ENCODE results near the gene PCBP2.
"Not testable (repeated sequence)": the region's sequence is repeated elsewhere in the genome, so short reads cannot be mapped to it uniquely, and the experiment has no call there.

Gene PCBP2

GRCh38 chr12:53441040-53441833 is 10.7 kb upstream of the PCBP2 start, which contains the start of gene PRR13:
Gene PRR13, plus strand, starts transcription at chr12:53441734. Its CDS starts 981 bp downstream, at chr12:53442715.
- WGBS (ENCODE audit: extremely low coverage, insufficient coverage, insufficient read length), result no CpG with 5 or more reads among the region's 31 CpGs
- peak within 1 kb of the TSS; percentile 40 for H2AK5ac ChIP-seq (ENCODE audit: low read length)
- peak within 1 kb of the TSS; percentile 89 for H3K9ac ChIP-seq (ENCODE audit: low read length)
- peak within 1 kb of the TSS; percentile 84 for H3K27ac ChIP-seq (ENCODE audit: low read depth, low read length)
- H3K14ac ChIP-seq (ENCODE audit: low read length), result peak within 1 kb of the TSS; percentile 71
- peak within 1 kb of the TSS; percentile 71 for H3K4me2 ChIP-seq (ENCODE audit: low read length)
- peak within 1 kb of the TSS; percentile 74 for H3K4me3 ChIP-seq (ENCODE audit: low read depth, low read length)
- H2AFZ ChIP-seq (ENCODE audit: insufficient read depth, low read length, poor library complexity), result peak within 1 kb of the TSS; percentile 77
- H3K18ac ChIP-seq (ENCODE audit: low read length), result peak within 1 kb of the TSS; percentile 66
- H2BK12ac ChIP-seq (ENCODE audit: low read length), result no peak within 1 kb of the TSS
- H2BK5ac ChIP-seq (ENCODE audit: low read depth, low read length, poor library complexity), result peak within 1 kb of the TSS; percentile 75
- H3K27me3 ChIP-seq (ENCODE audit: insufficient read depth, low read length), result no peaks in the 10 kb centered on the region
- no peak within 1 kb of the TSS for H3K23ac ChIP-seq (ENCODE audit: low read length)
- peaks cover 6% of the 10 kb centered on the region for H3K79me2 ChIP-seq (ENCODE audit: control insufficient read depth, insufficient read depth, low read length, poor library complexity)
- H3K79me1 ChIP-seq (ENCODE audit: low read length), result peaks cover 7% of the 10 kb centered on the region
- peak within 1 kb of the TSS; percentile 49 for H3K4ac ChIP-seq (ENCODE audit: low read depth, low read length)
- peak within 1 kb of the TSS; percentile 36 for H2BK120ac ChIP-seq (ENCODE audit: insufficient read depth, low read length, poor library complexity)
- peak; percentile 99 for DNase-seq
- H3K9me3 ChIP-seq (ENCODE audit: insufficient read depth, low read depth, low read length), result no peaks in the 10 kb centered on the region
- H3K4me1 ChIP-seq (ENCODE audit: control insufficient read depth in 1 of 2, insufficient read depth in 2 of 2, low read length in 2 of 2), result peaks cover 2 to 8% of the 10 kb centered on the region in 2 experiments
- peaks cover 7% of the 10 kb centered on the region in 2 experiments for H3K36me3 ChIP-seq (ENCODE audit: control insufficient read depth in 1 of 2, insufficient read depth in 2 of 2, low read length in 2 of 2)
- peak within 1 kb of the TSS; percentile 91 for H4K8ac ChIP-seq (ENCODE audit: low read depth, low read length)
- peak within 1 kb of the TSS; percentile 63 for H4K91ac ChIP-seq (ENCODE audit: low read depth, low read length)
- peak within 1 kb of the TSS; percentile 7 for H4K12ac ChIP-seq (ENCODE audit: low read depth, low read length)

DNA sequence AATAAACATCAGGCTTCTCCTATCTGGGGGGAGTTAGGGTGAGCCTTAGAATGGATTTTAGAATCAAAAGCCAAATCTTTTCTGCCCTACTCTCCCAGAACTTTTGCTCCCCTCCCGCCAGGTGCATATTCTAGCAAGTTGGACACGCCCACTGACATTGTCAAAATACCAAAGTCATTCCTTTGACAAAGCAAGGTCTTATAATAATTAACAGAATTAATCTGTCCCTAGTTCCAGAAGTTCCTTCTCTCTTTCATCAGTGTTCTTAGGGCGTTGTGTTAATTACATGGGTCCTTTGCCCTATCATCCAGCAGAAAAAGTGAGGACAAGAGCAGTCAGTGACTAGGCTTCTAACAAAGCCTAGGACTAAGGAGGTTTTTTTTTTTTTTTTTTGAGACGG is 7.9 kb upstream of the PCBP2 start:
- Histone ChIP-seq H3K36me3 (ENCODE audit: control insufficient read depth in 1 of 2, insufficient read depth in 2 of 2, low read length in 2 of 2) (peaks cover 7 to 12% of the 10 kb centered on the region in 2 experiments), H3K4me3 (ENCODE audit: low read depth, low read length) (no peak overlapping the region), H3K4me1 (ENCODE audit: control insufficient read depth in 1 of 2, insufficient read depth in 2 of 2, low read length in 2 of 2) (peaks cover 2 to 8% of the 10 kb centered on the region in 2 experiments), H2BK120ac (ENCODE audit: insufficient read depth, low read length, poor library complexity) (no peak overlapping the region), H3K79me1 (ENCODE audit: low read length) (peaks cover 7% of the 10 kb centered on the region), H3K4ac (ENCODE audit: low read depth, low read length) (no peak overlapping the region), H3K27me3 (ENCODE audit: insufficient read depth, low read length) (no peaks in the 10 kb centered on the region), H3K4me2 (ENCODE audit: low read length) (no peak overlapping the region), H4K8ac (ENCODE audit: low read depth, low read length) (no peak overlapping the region), H3K9ac (ENCODE audit: low read length) (no peak overlapping the region), H3K9me3 (ENCODE audit: insufficient read depth, low read depth, low read length) (no peaks in the 10 kb centered on the region), H3K14ac (ENCODE audit: low read length) (no peak overlapping the region), H4K91ac (ENCODE audit: low read depth, low read length) (no peak overlapping the region), H3K27ac (ENCODE audit: low read depth, low read length) (no peak overlapping the region), H3K79me2 (ENCODE audit: control insufficient read depth, insufficient read depth, low read length, poor library complexity) (peaks cover 6% of the 10 kb centered on the region), H3K23ac (ENCODE audit: low read length) (no peak overlapping the region), H2BK5ac (ENCODE audit: low read depth, low read length, poor library complexity) (no peak overlapping the region), H3K18ac (ENCODE audit: low read length) (no peak overlapping the region), H2AFZ (ENCODE audit: insufficient read depth, low read length, poor library complexity) (no peak overlapping the region), H2AK5ac (ENCODE audit: low read length) (no peak overlapping the region), H2BK12ac (ENCODE audit: low read length) (no peak overlapping the region), H4K12ac (ENCODE audit: low read depth, low read length) (no peak overlapping the region)
- DNase-seq, result no peak
- no CpG with 5 or more reads among the region's 4 CpGs for WGBS (ENCODE audit: extremely low coverage, insufficient coverage, insufficient read length)

- no CpG with 5 or more reads among the region's 11 CpGs for WGBS (ENCODE audit: extremely low coverage, insufficient coverage, insufficient read length)
- H3K4me2 ChIP-seq (ENCODE audit: low read length); H3K4me1 ChIP-seq (ENCODE audit: control insufficient read depth in 1 of 2, insufficient read depth in 2 of 2, low read length in 2 of 2); H3K27ac ChIP-seq (ENCODE audit: low read depth, low read length); H3K27me3 ChIP-seq (ENCODE audit: insufficient read depth, low read length); H2BK5ac ChIP-seq (ENCODE audit: low read depth, low read length, poor library complexity); H3K79me1 ChIP-seq (ENCODE audit: low read length); H3K79me2 ChIP-seq (ENCODE audit: control insufficient read depth, insufficient read depth, low read length, poor library complexity); H3K9me3 ChIP-seq (ENCODE audit: insufficient read depth, low read depth, low read length); H3K23ac ChIP-seq (ENCODE audit: low read length); H2AFZ ChIP-seq (ENCODE audit: insufficient read depth, low read length, poor library complexity); H3K14ac ChIP-seq (ENCODE audit: low read length); H4K91ac ChIP-seq (ENCODE audit: low read depth, low read length); H3K4me3 ChIP-seq (ENCODE audit: low read depth, low read length); H2BK12ac ChIP-seq (ENCODE audit: low read length); H2BK120ac ChIP-seq (ENCODE audit: insufficient read depth, low read length, poor library complexity); H3K9ac ChIP-seq (ENCODE audit: low read length); H3K4ac ChIP-seq (ENCODE audit: low read depth, low read length); H4K8ac ChIP-seq (ENCODE audit: low read depth, low read length); H3K18ac ChIP-seq (ENCODE audit: low read length); H2AK5ac ChIP-seq (ENCODE audit: low read length); DNase-seq; H4K12ac ChIP-seq (ENCODE audit: low read depth, low read length): not testable (repeated sequence)
- H3K36me3 ChIP-seq (ENCODE audit: control insufficient read depth in 1 of 2, insufficient read depth in 2 of 2, low read length in 2 of 2), result peaks cover 7 to 12% of the 10 kb centered on the region in 2 experiments
Observed at GRCh38 chr12:53444593-53445325, 7.1 kb upstream of the PCBP2 start.

GRCh38 chr12:53450936-53451335 is 966 bp upstream of the PCBP2 start:
- Histone ChIP-seq H3K18ac (ENCODE audit: low read length) (no peak overlapping the region), H2BK12ac (ENCODE audit: low read length) (no peak overlapping the region), H2AK5ac (ENCODE audit: low read length) (no peak overlapping the region), H3K23ac (ENCODE audit: low read length) (no peak overlapping the region), H4K12ac (ENCODE audit: low read depth, low read length) (no peak overlapping the region), H4K91ac (ENCODE audit: low read depth, low read length) (no peak overlapping the region), H2BK120ac (ENCODE audit: insufficient read depth, low read length, poor library complexity) (no peak overlapping the region), H3K4ac (ENCODE audit: low read depth, low read length) (no peak overlapping the region), H3K4me2 (ENCODE audit: low read length) (no peak overlapping the region), H3K27ac (ENCODE audit: low read depth, low read length) (no peak overlapping the region), H3K9me3 (ENCODE audit: insufficient read depth, low read depth, low read length) (no peaks in the 10 kb centered on the region), H4K8ac (ENCODE audit: low read depth, low read length) (no peak overlapping the region), H3K79me2 (ENCODE audit: control insufficient read depth, insufficient read depth, low read length, poor library complexity) (peaks cover 9% of the 10 kb centered on the region), H3K79me1 (ENCODE audit: low read length) (peaks cover 6% of the 10 kb centered on the region), H2AFZ (ENCODE audit: insufficient read depth, low read length, poor library complexity) (no peak overlapping the region), H3K4me3 (ENCODE audit: low read depth, low read length) (no peak overlapping the region), H3K14ac (ENCODE audit: low read length) (no peak overlapping the region), H3K4me1 (ENCODE audit: control insufficient read depth in 1 of 2, insufficient read depth in 2 of 2, low read length in 2 of 2) (no peaks in the 10 kb centered on the region), H2BK5ac (ENCODE audit: low read depth, low read length, poor library complexity) (no peak overlapping the region), H3K36me3 (ENCODE audit: control insufficient read depth in 1 of 2, insufficient read depth in 2 of 2, low read length in 2 of 2) (peaks cover 6 to 20% of the 10 kb centered on the region in 2 experiments), H3K9ac (ENCODE audit: low read length) (no peak overlapping the region), H3K27me3 (ENCODE audit: insufficient read depth, low read length) (no peaks in the 10 kb centered on the region)
- no CpG with 5 or more reads among the region's 7 CpGs for WGBS (ENCODE audit: extremely low coverage, insufficient coverage, insufficient read length)
- DNase-seq, result no peak

Measured in trophoblast cell (in vitro differentiated cells and primary cell).